PC-9 (cell line): ENCODE measurements around the gene UNC5C. TPM values are rescaled to one million over a fixed set of nuclear protein-coding genes. Genes with fewer than 3 reads are reported as not detected.

ENCODE experiments used
- BruUV-seq: library from RNA; stranded (reverse); fragments of 400-500 nt; replicated peaks from 2 replicates; lab custom pipeline; 2021; lab: Mats Ljungman, UMichigan
- CTCF ChIA-PET: fragments of 300-600 bp; sonication (Branson Sonifier 250); formaldehyde crosslinking; loops from one replicate; lab custom pipeline; 2022; ENCODE audit warnings: antibody characterized with exemption; lab: Charles Lee
- POLR2A ChIA-PET: fragments of 300-600 bp; sonication (Branson Sonifier 250); formaldehyde crosslinking; loops from one replicate; lab custom pipeline; 2022; ENCODE audit warnings: antibody characterized with exemption; ENCODE audit not compliant: unreplicated experiment; lab: Charles Lee
- DNase-seq, 2 experiments: peaks; one replicate each; pipeline versions ENCODE4 v3.0.0 to v3.0.0-alpha.2; 2015 to 2022; ENCODE audit warnings: mixed read lengths in 1 of 2
- H2AFZ ChIP-seq: fragments of 200-600 bp; sonication (generic); 2 replicates; pipeline ENCODE4 v1.8.1; 2017; ENCODE audit warnings: antibody characterized with exemption
- H3F3A ChIP-seq: fragments of 200-600 bp; sonication (generic); 2 replicates; pipeline ENCODE4 v1.8.1; 2017; ENCODE audit warnings: antibody characterized with exemption, mild to moderate bottlenecking, low read depth; ENCODE audit not compliant: insufficient read depth
- H3K27ac ChIP-seq: fragments of 200-600 bp; sonication (generic); 2 replicates; pipeline ENCODE4 v1.6.1; 2016; ENCODE audit warnings: mixed run types
- H3K27me3 ChIP-seq: fragments of 200-600 bp; sonication (generic); 2 replicates; pipeline ENCODE4 v1.6.1; 2016; ENCODE audit warnings: low read depth, mixed run types; ENCODE audit not compliant: insufficient read depth
- H3K36me3 ChIP-seq: fragments of 200-600 bp; sonication (generic); 2 replicates; pipeline ENCODE4 v1.6.1; 2016; ENCODE audit warnings: low read depth, mixed run types
- H3K4me1 ChIP-seq: fragments of 200-600 bp; sonication (generic); replicated peaks from 2 replicates; pipeline ENCODE4 v1.6.1; 2016; ENCODE audit warnings: mixed run types; ENCODE audit not compliant: insufficient read depth
- H3K4me2 ChIP-seq: fragments of 200-600 bp; sonication (generic); 2 replicates; pipeline ENCODE4 v1.6.1; 2017; ENCODE audit warnings: mixed run types
- H3K4me3 ChIP-seq: fragments of 200-600 bp; sonication (generic); 2 replicates; pipeline ENCODE4 v1.6.1; 2016; ENCODE audit warnings: mixed run types
- H3K79me2 ChIP-seq: fragments of 200-600 bp; sonication (generic); 2 replicates; pipeline ENCODE4 v1.6.1; 2017; ENCODE audit warnings: low read depth, mixed run types
- H3K9me2 ChIP-seq: fragments of 200-600 bp; sonication (generic); 2 replicates; pipeline ENCODE4 v1.8.1; 2017; ENCODE audit warnings: mild to moderate bottlenecking; ENCODE audit not compliant: insufficient read depth
- H3K9me3 ChIP-seq: fragments of 200-600 bp; sonication (generic); 2 replicates; pipeline ENCODE4 v1.8.1; 2016; ENCODE audit warnings: low read depth; ENCODE audit not compliant: insufficient read depth
- H4K20me1 ChIP-seq: fragments of 200-600 bp; sonication (generic); 2 replicates; pipeline ENCODE4 v1.8.1; 2017; ENCODE audit not compliant: insufficient read depth
- CTCF ChIP-seq: fragments of 200-600 bp; sonication (generic); conservative IDR thresholded peaks from 2 replicates; pipeline ENCODE4 v1.6.1; 2017; ENCODE audit warnings: mixed run types, antibody characterized with exemption, mild to moderate bottlenecking, moderate library complexity
- EZH2 ChIP-seq: fragments of 200-600 bp; sonication (generic); IDR thresholded peaks from 2 replicates; pipeline ENCODE4 v1.8.0; 2017; ENCODE audit warnings: antibody characterized with exemption, low read depth
- intact Hi-C: fragments of 100-400 bp; cut with micrococcal nuclease; formaldehyde crosslinking; loops from one replicate; pipeline ENCODE4 v1.10.0; 2022; ENCODE audit not compliant: unreplicated experiment
- total RNA-seq: library from RNA; stranded (reverse); gene quantifications from 2 replicates; pipeline ENCODE4 v1.2.3, GENCODE V29; 2021

Gene UNC5C
- total RNA-seq, 1 experiment from 2014 or later, result not detected

GRCh38 chr4:95157596-95157995, 391.2 kb downstream of the UNC5C start:
- intact Hi-C loops, result no loop called here
- TF ChIP-seq EZH2, result no peak
- no peak for TF ChIP-seq CTCF
- CTCF ChIA-PET, result no interaction called here

GRCh38 chr4:95156452-95156765, 392.4 kb downstream of the UNC5C start:
- CTCF ChIA-PET, result interaction anchor here (0.7 kb wide), 2 partner anchors 14 to 354 kb away, joined by 3 to 5 read pairs; no protein-coding TSS in a partner anchor

More at GRCh38 chr4:95157596-95157995, 391.2 kb downstream of the UNC5C start:
- no peak for DNase-seq
- BruUV-seq, result no TSS peak
- Histone ChIP-seq H2AFZ (no peak overlapping the region), H4K20me1 (no peaks in the 10 kb centered on the region), H3K79me2 (no peaks in the 10 kb centered on the region), H3K27me3 (no peaks in the 10 kb centered on the region), H3F3A (no peaks in the 10 kb centered on the region), H3K9me3 (no peaks in the 10 kb centered on the region), H3K4me1 (no peaks in the 10 kb centered on the region), H3K27ac (no peak overlapping the region), H3K4me2 (no peak overlapping the region), H3K4me3 (no peak overlapping the region), H3K9me2 (no peaks in the 10 kb centered on the region), H3K36me3 (no peaks in the 10 kb centered on the region)
- POLR2A ChIA-PET, result no interaction called here

GRCh38 chr4:95155759-95156451, 392.9 kb downstream of the UNC5C start:
- Histone ChIP-seq H3K4me2 (peak overlapping the region; percentile 31; the same call in 1 of the 2 replicates), H3K27me3 (no peaks in the 10 kb centered on the region), H3K79me2 (no peaks in the 10 kb centered on the region), H3K4me3 (no peak overlapping the region), H3K9me3 (no peaks in the 10 kb centered on the region), H3K4me1 (no peaks in the 10 kb centered on the region), H3K27ac (no peak overlapping the region), H4K20me1 (no peaks in the 10 kb centered on the region), H2AFZ (no peak overlapping the region), H3K36me3 (no peaks in the 10 kb centered on the region), H3F3A (no peaks in the 10 kb centered on the region), H3K9me2 (no peaks in the 10 kb centered on the region)
- no peak for TF ChIP-seq EZH2
- peak; percentile 67 for TF ChIP-seq CTCF
- POLR2A ChIA-PET, result interaction anchor here (0.7 kb wide), 2 partner anchors 37 to 434 kb away, joined by 3 read pairs; no protein-coding TSS in a partner anchor
- intact Hi-C loops, result no loop called here
- DNase-seq, result no peak
- CTCF ChIA-PET, result interaction anchor here (0.7 kb wide), 2 partner anchors 15 to 354 kb away, joined by 3 to 5 read pairs; no protein-coding TSS in a partner anchor
- BruUV-seq, result no TSS peak

More at GRCh38 chr4:95156452-95156765, 392.4 kb downstream of the UNC5C start:
- TF ChIP-seq CTCF (no peak), EZH2 (no peak)
- Histone ChIP-seq H3K79me2 (no peaks in the 10 kb centered on the region), H3K27me3 (no peaks in the 10 kb centered on the region), H3K4me3 (no peak overlapping the region), H3K4me2 (no peak overlapping the region), H3K9me2 (no peaks in the 10 kb centered on the region), H3K36me3 (no peaks in the 10 kb centered on the region), H4K20me1 (no peaks in the 10 kb centered on the region), H2AFZ (no peak overlapping the region), H3K27ac (no peak overlapping the region), H3F3A (no peaks in the 10 kb centered on the region), H3K4me1 (no peaks in the 10 kb centered on the region), H3K9me3 (no peaks in the 10 kb centered on the region)
- POLR2A ChIA-PET, result interaction anchor here (0.7 kb wide), 2 partner anchors 37 to 433 kb away, joined by 3 read pairs; no protein-coding TSS in a partner anchor
- DNase-seq, result no peak
- intact Hi-C loops, result no loop called here
- BruUV-seq, result no TSS peak
